Measurements from ENCODE around the gene XRCC3.

The XRCC3 gene

DNA sequence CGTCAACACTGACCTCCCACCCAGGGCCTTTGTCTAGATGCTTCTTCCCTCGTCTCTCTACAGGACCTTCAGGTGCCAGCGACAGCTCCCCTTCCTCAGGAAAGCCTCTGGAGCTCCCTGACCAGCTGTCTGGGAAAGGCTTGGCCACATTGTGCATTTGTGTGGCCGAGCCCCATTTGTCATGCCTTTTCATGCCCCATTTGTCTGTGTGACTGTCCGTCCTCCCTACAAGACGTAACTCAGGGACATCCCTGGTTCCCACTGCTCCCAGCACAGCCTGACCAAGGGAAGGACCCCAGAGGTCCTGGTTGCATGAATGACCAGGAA is 24.2 kb upstream of the XRCC3 start:
- Histone ChIP-seq H3K4me3 (ENCODE audit: low read depth in 1 of 5, low read length in 5 of 5) (no peak overlapping the region), H3K36me3 (ENCODE audit: control insufficient read depth in 5 of 5, insufficient read depth in 5 of 5, low read length in 5 of 5) (peaks cover 0 to 54% (median 29%) of the 10 kb centered on the region in 5 donors), H3K4me1 (ENCODE audit: control insufficient read depth in 5 of 5, insufficient read depth in 5 of 5, low read length in 5 of 5) (peaks cover 8 to 57% (median 40%) of the 10 kb centered on the region in 5 donors), H3K27ac (ENCODE audit: low read depth, low read length) (no peak overlapping the region), H3K9me3 (ENCODE audit: control insufficient read depth in 5 of 5, low read length in 5 of 5) (no peaks in the 10 kb centered on the region), H3K27me3 (ENCODE audit: control insufficient read depth in 5 of 5, insufficient read depth in 4 of 5, low read length in 5 of 5) (no peaks in the 10 kb centered on the region), H3K9ac (ENCODE audit: low read length in 5 of 5) (no peak overlapping the region)

- no peaks in the 10 kb centered on the region for H3K9me3 ChIP-seq (ENCODE audit: control insufficient read depth in 5 of 5, low read length in 5 of 5)
- H3K27me3 ChIP-seq (ENCODE audit: control insufficient read depth in 5 of 5, insufficient read depth in 4 of 5, low read length in 5 of 5): no peaks in the 10 kb centered on the region
- H3K27ac ChIP-seq (ENCODE audit: low read depth, low read length): no peak overlapping the region
- peaks cover 0 to 59% (median 34%) of the 10 kb centered on the region in 5 donors for H3K36me3 ChIP-seq (ENCODE audit: control insufficient read depth in 5 of 5, insufficient read depth in 5 of 5, low read length in 5 of 5)
- no peak overlapping the region for H3K4me3 ChIP-seq (ENCODE audit: low read depth in 1 of 5, low read length in 5 of 5)
- peaks cover 8 to 57% (median 40%) of the 10 kb centered on the region in 5 donors for H3K4me1 ChIP-seq (ENCODE audit: control insufficient read depth in 5 of 5, insufficient read depth in 5 of 5, low read length in 5 of 5)
- H3K9ac ChIP-seq (ENCODE audit: low read length in 5 of 5): no peak overlapping the region
Measured at GRCh38 chr14:103738701-103739451, 23.6 kb upstream of the XRCC3 start.

GRCh38 chr14:103738166-103738565 is 22.9 kb upstream of the XRCC3 start:
- H3K4me3 ChIP-seq (ENCODE audit: low read depth in 1 of 5, low read length in 5 of 5): no peak overlapping the region
- no peak overlapping the region for H3K9ac ChIP-seq (ENCODE audit: low read length in 5 of 5)
- H3K4me1 ChIP-seq (ENCODE audit: control insufficient read depth in 5 of 5, insufficient read depth in 5 of 5, low read length in 5 of 5): peaks cover 8 to 57% (median 40%) of the 10 kb centered on the region in 5 donors
- no peaks in the 10 kb centered on the region for H3K9me3 ChIP-seq (ENCODE audit: control insufficient read depth in 5 of 5, low read length in 5 of 5)
- no peak overlapping the region for H3K27ac ChIP-seq (ENCODE audit: low read depth, low read length)
- H3K27me3 ChIP-seq (ENCODE audit: control insufficient read depth in 5 of 5, insufficient read depth in 4 of 5, low read length in 5 of 5): no peaks in the 10 kb centered on the region
- H3K36me3 ChIP-seq (ENCODE audit: control insufficient read depth in 5 of 5, insufficient read depth in 5 of 5, low read length in 5 of 5): peaks cover 0 to 64% (median 40%) of the 10 kb centered on the region in 5 donors

- no peak overlapping the region for H3K27ac ChIP-seq (ENCODE audit: low read depth, low read length)
- no peak overlapping the region for H3K9ac ChIP-seq (ENCODE audit: low read length in 5 of 5)
- peaks cover 0 to 70% (median 47%) of the 10 kb centered on the region in 5 donors for H3K36me3 ChIP-seq (ENCODE audit: control insufficient read depth in 5 of 5, insufficient read depth in 5 of 5, low read length in 5 of 5)
- no peak overlapping the region for H3K4me3 ChIP-seq (ENCODE audit: low read depth in 1 of 5, low read length in 5 of 5)
- no peaks in the 10 kb centered on the region for H3K9me3 ChIP-seq (ENCODE audit: control insufficient read depth in 5 of 5, low read length in 5 of 5)
- H3K27me3 ChIP-seq (ENCODE audit: control insufficient read depth in 5 of 5, insufficient read depth in 4 of 5, low read length in 5 of 5): no peaks in the 10 kb centered on the region
- peaks cover 8 to 56% (median 40%) of the 10 kb centered on the region in 5 donors for H3K4me1 ChIP-seq (ENCODE audit: control insufficient read depth in 5 of 5, insufficient read depth in 5 of 5, low read length in 5 of 5)
Measured at GRCh38 chr14:103737432-103738045, 22.3 kb upstream of the XRCC3 start.

DNA sequence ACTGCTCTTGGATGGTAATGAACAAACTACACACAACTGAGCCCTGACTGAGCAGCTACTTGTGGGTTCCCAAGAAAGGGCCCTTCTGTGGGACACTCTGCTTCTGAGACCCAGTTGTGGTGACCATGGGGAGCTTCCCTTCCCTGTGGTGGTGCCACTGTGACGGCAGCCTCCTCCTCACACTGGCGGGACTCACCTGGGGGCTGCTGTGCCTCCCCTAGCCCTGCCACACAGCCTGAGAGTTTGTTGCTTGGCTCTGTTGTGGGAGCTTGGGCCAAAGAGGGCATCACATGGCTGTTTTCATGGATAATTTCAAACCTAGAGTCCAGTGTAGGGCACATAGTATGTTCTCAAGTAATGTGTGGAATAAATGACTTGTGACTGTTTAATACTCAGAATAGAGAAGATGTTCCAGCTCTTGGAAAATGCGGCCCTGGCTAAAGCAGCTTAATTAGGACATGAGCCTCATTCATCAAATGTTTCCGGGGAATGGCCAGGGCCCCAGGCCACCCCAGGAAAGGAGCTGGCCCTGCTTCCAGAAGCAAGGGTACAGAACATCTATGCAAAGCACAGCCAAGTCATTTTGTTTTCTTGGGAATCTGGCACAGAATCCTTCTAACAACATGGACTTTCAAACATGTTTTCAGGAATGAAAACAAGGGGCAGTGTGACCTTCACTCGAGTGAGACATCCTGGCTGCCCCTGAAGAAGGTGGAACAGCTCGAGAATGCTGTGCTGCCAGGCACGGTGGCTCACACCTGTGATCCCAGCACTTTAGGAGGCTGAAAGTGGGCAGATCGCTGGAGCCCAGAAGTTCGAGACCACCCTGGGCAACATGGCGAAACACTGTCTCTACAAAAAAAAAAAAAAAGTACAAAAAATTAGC is 21.5 kb upstream of the XRCC3 start:
- no peaks in the 10 kb centered on the region for H3K9me3 ChIP-seq (ENCODE audit: control insufficient read depth in 5 of 5, low read length in 5 of 5)
- peaks cover 0 to 72% (median 49%) of the 10 kb centered on the region in 5 donors for H3K36me3 ChIP-seq (ENCODE audit: control insufficient read depth in 5 of 5, insufficient read depth in 5 of 5, low read length in 5 of 5)
- H3K27ac ChIP-seq (ENCODE audit: low read depth, low read length): no peak overlapping the region
- H3K4me3 ChIP-seq (ENCODE audit: low read depth in 1 of 5, low read length in 5 of 5): no peak overlapping the region
- peak overlapping the region in 1 of 5 donors; percentile 10 for H3K9ac ChIP-seq (ENCODE audit: low read length in 5 of 5)
- H3K4me1 ChIP-seq (ENCODE audit: control insufficient read depth in 5 of 5, insufficient read depth in 5 of 5, low read length in 5 of 5): peaks cover 8 to 56% (median 42%) of the 10 kb centered on the region in 5 donors
- H3K27me3 ChIP-seq (ENCODE audit: control insufficient read depth in 5 of 5, insufficient read depth in 4 of 5, low read length in 5 of 5): no peaks in the 10 kb centered on the region

- Histone ChIP-seq H3K27ac (ENCODE audit: low read depth, low read length) (no peak overlapping the region), H3K9me3 (ENCODE audit: control insufficient read depth in 5 of 5, low read length in 5 of 5) (no peaks in the 10 kb centered on the region), H3K4me1 (ENCODE audit: control insufficient read depth in 5 of 5, insufficient read depth in 5 of 5, low read length in 5 of 5) (peaks cover 7 to 60% (median 43%) of the 10 kb centered on the region in 5 donors), H3K36me3 (ENCODE audit: control insufficient read depth in 5 of 5, insufficient read depth in 5 of 5, low read length in 5 of 5) (peaks cover 0 to 72% (median 48%) of the 10 kb centered on the region in 5 donors), H3K4me3 (ENCODE audit: low read depth in 1 of 5, low read length in 5 of 5) (no peak overlapping the region), H3K9ac (ENCODE audit: low read length in 5 of 5) (no peak overlapping the region), H3K27me3 (ENCODE audit: control insufficient read depth in 5 of 5, insufficient read depth in 4 of 5, low read length in 5 of 5) (no peaks in the 10 kb centered on the region)
Measured at GRCh38 chr14:103735815-103736545, 20.7 kb upstream of the XRCC3 start.

DNA sequence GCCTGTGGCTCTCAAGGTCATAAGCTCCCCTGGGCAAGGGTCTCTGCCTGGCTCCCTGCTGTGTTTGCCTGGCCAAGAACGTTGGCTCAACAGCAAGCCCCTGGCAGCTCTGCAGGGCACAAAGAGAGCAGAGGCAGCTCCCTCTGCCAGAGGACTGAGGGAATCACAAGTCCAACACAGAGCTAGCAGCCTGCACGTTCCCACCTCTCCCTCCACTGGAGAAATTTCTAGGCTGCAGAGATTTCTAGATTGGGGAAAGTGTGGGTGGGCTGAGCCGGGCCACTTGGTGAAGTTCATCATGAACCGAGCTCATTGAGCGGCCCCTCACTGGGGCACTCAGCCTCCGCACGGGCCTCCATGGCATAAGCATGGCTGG is 20.2 kb upstream of the XRCC3 start:
- H3K27ac ChIP-seq (ENCODE audit: low read depth, low read length): no peak overlapping the region

DNA sequence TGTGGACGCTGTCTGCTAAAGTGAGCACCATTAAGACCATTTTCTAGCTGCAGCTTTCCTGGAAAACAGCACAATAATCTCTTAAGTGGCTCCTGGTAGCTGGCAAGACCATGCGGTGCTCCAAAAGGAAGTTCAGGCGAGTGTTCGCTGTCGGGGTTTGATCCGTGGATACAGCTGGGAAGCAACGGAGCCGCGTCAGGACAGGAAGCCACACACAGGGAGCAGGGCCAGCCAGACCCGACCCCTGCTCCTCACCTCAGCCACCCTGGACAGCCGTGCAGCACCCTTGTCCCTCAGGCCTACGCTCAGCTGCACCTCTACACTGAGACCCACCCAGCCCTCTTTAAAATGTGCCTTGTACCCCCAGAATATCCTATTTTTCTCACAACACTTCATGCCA is 19.8 kb upstream of the XRCC3 start:
- H3K9ac ChIP-seq (ENCODE audit: low read length in 5 of 5): no peak overlapping the region
- H3K27ac ChIP-seq (ENCODE audit: low read depth, low read length): no peak overlapping the region

More for the DNA sequence above, 20.2 kb upstream of the XRCC3 start:
- no peaks in the 10 kb centered on the region for H3K27me3 ChIP-seq (ENCODE audit: control insufficient read depth in 5 of 5, insufficient read depth in 4 of 5, low read length in 5 of 5)
- no peak overlapping the region for H3K4me3 ChIP-seq (ENCODE audit: low read depth in 1 of 5, low read length in 5 of 5)
- H3K9me3 ChIP-seq (ENCODE audit: control insufficient read depth in 5 of 5, low read length in 5 of 5): no peaks in the 10 kb centered on the region
- peaks cover 6 to 65% (median 40%) of the 10 kb centered on the region in 5 donors for H3K4me1 ChIP-seq (ENCODE audit: control insufficient read depth in 5 of 5, insufficient read depth in 5 of 5, low read length in 5 of 5)
- peaks cover 0 to 73% (median 51%) of the 10 kb centered on the region in 5 donors for H3K36me3 ChIP-seq (ENCODE audit: control insufficient read depth in 5 of 5, insufficient read depth in 5 of 5, low read length in 5 of 5)
- peak overlapping the region in 1 of 5 donors; percentile 3 for H3K9ac ChIP-seq (ENCODE audit: low read length in 5 of 5)

DNA sequence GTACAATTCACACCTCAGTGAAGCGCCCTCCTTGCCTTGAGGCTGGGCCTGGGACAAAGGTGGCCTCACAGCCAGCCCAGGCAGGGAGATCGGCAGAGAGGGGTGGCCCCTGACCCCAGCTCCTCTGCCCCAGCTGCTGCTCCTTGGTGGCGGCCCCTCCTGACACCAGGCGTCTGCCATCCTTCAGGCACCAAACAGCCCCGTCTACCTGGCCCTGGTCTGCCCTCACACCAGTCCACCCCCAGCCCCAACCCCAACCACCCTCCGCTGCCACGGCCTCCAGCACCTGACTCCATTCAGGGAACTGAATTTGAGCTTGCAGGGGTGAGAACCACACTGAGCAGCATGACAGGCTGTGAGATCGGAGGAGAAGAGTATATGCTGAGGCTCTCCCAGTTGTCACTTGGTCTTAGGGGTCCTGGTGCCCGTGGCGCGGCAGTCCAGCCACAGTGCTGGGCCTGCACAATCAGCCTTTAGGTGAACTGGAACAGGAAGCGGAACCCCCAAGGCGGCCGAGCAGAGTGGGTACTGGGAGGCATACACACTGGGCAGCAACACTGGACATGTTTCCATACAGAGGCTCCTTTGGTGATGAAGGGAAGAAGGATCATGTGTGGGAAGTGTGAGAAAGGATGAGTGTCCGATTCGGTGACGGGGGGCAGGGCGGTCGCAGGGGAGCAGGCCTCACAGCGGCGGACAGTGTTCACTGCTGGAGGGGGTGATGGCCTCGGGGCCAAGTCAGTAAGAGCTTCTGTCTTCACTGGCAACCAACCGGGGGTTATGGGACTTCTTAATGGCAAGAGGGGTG is 19.0 kb upstream of the XRCC3 start:
- Histone ChIP-seq H3K36me3 (ENCODE audit: control insufficient read depth in 5 of 5, insufficient read depth in 5 of 5, low read length in 5 of 5) (peaks cover 0 to 75% (median 56%) of the 10 kb centered on the region in 5 donors), H3K27me3 (ENCODE audit: control insufficient read depth in 5 of 5, insufficient read depth in 4 of 5, low read length in 5 of 5) (no peaks in the 10 kb centered on the region), H3K4me1 (ENCODE audit: control insufficient read depth in 5 of 5, insufficient read depth in 5 of 5, low read length in 5 of 5) (peaks cover 6 to 65% (median 40%) of the 10 kb centered on the region in 5 donors), H3K4me3 (ENCODE audit: low read depth in 1 of 5, low read length in 5 of 5) (no peak overlapping the region), H3K9ac (ENCODE audit: low read length in 5 of 5) (no peak overlapping the region), H3K9me3 (ENCODE audit: control insufficient read depth in 5 of 5, low read length in 5 of 5) (no peaks in the 10 kb centered on the region), H3K27ac (ENCODE audit: low read depth, low read length) (no peak overlapping the region)

More for the DNA sequence above, 19.8 kb upstream of the XRCC3 start:
- Histone ChIP-seq H3K4me1 (ENCODE audit: control insufficient read depth in 5 of 5, insufficient read depth in 5 of 5, low read length in 5 of 5) (peaks cover 6 to 68% (median 40%) of the 10 kb centered on the region in 5 donors), H3K4me3 (ENCODE audit: low read depth in 1 of 5, low read length in 5 of 5) (no peak overlapping the region), H3K9me3 (ENCODE audit: control insufficient read depth in 5 of 5, low read length in 5 of 5) (no peaks in the 10 kb centered on the region), H3K27me3 (ENCODE audit: control insufficient read depth in 5 of 5, insufficient read depth in 4 of 5, low read length in 5 of 5) (no peaks in the 10 kb centered on the region), H3K36me3 (ENCODE audit: control insufficient read depth in 5 of 5, insufficient read depth in 5 of 5, low read length in 5 of 5) (peaks cover 0 to 75% (median 54%) of the 10 kb centered on the region in 5 donors)

Measured in subcutaneous abdominal adipose tissue (tissue), 5 donors.